SK-MEL-5 (cell line): ENCODE data around the gene CTSH. TPM values are rescaled to one million over a fixed set of nuclear protein-coding genes. Genes with fewer than 3 reads are reported as not detected.
"Not testable (repeated sequence)": the region's sequence is repeated elsewhere in the genome, so short reads cannot be mapped to it uniquely, and the experiment has no call there.

Experiments used
- DNase-seq: peaks from one replicate; pipeline ENCODE4 v3.0.0-alpha.2; 2016; ENCODE audit warnings: low read depth, low spot score
- in situ Hi-C: cut with HindIII; loops from 2 replicates; pipeline ENCODE4 v1.10.0; 2016; ENCODE audit warnings: low sequenced_read_pairs, high pct_unique_total_duplicates, low pct_unique_long_range_greater_than_20kb
- small RNA-seq, 2 experiments: library from RNA; depleted of rRNA; stranded (forward); fragments of <200 nt; gene quantifications; one replicate each; pipeline ENCODE3, GENCODE V24; 2014
- total RNA-seq: library from RNA; depleted of rRNA; stranded (reverse); fragments of >200 nt; shearing (Covaris generic); gene quantifications from 2 replicates; pipeline ENCODE4 v1.2.3, GENCODE V29; 2014; rRNA removed

CTSH gene
- total RNA-seq, 1 experiment from 2014 or later = 334 TPM

DNA sequence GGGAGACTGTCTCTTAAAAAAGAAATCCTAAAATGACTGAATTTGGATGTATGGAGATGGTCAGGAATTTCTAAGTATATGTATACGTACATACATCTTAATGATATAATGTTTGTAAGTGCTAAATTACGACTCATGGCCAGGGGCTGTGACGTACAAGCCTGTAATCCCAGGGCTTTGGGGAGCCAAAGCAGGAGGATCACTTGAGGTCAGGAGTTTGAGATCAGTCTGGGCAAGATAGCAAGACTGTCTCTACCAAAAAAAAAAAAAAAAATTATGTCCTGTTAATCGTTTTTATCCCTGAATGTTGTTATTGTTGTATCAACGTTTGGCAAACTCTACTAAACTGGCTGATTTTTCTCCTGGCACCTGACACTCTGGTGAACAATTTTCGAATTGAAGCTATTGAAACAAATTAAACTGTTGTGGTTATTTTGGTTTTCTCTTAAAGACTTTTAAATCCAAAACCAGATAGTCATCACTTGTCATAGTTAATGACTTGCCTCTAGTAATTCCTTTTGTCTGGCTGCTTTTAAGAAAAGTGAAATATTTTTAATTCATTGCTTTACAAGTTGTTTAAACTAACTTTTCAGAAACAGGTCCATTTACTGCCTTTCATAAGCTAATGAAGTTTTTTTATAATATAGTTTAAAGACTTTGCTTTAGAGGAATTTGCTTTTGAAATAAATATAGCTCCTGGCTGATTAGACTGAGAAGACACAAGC lies 65.2 kb downstream of the CTSH start:
- DNase-seq = peak; percentile 50
- in situ Hi-C loops = no loop called here

DNA sequence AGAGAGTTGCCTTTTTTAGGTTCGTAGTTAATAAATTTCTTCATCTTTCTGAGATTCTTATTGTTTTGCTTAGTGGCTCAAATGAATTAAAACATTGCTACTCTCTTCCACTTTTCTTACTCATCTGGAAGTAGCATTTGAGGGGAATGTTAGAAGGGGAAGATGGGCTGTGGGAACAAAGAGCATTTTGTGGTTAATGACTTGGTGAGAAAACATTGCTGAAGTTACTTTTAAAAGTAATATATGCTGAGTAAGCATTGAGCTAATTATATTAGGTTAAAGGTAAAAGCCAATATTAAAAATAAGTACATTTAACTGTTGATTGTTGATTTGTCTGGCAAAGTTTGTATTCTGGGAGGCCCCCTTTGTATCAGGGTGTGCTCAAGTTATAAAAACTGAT lies 66.5 kb downstream of the CTSH start:
- no peak for DNase-seq
- in situ Hi-C loops = no loop called here

DNA sequence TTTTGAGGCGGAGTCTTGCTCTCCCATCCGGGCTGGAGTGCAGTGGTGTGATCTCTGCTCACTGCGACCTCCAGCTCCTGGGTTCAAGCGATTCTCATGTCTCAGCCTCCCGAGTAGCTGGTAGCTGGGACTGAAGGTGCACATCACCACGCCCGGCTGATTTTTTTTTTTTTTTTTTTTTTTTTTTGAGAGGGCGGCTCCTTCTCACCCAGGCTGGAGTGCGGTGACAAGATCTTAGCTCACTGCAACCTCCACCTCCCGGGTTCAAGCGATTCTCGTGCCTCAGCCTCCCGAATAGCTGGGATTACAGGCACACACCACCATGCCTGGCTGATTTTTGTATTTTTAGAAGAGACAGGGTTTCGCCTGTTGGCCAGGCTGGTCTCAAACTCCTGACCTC lies 67.9 kb downstream of the CTSH start:
- DNase-seq, in situ Hi-C loops: not testable (repeated sequence)

DNA sequence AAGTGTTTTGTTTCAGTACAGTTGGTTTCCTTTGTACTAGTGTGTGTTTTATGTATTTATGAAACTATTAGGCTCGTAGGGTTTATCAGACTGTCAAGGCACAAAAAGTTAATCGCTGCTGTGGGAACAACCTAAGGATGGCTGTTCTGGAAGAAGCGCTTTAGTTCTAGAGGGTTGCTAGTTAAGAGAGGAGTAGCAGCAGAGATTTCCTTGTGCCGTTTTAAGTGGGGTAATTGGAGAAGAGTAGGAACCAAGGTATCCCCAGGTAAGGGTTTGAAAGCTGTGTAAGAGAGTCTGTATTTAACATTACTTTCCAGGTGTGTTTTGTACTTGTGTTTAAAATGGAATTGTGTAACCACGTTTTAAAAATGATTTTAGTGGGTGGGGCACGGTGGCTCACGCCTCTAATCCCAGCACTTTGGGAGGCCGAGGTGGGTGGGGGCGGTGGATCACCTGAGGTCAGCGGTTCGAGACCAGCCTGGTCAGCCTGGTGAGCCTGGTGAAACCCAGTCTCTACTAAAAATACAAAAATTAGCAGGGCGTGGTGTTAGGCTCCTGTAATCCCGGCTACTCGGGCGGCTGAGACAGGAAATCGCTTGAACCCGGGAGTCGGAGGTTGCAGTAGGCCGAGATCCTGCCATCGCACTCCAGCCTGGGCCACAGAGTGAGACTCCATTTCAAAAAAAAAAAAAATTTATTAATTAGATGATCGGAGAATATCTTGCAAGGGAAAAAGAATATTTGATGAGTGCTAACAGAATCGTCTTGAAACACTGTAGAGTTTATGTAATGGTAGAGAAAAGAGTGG lies 69.5 kb downstream of the CTSH start:
- peak; percentile 15 for DNase-seq
- in situ Hi-C loops = no loop called here

- DNase-seq = peak; percentile 97
- in situ Hi-C loops = no loop called here
Observed at GRCh38 chr15:78873793-78874765, 70.8 kb downstream of the CTSH start.

DNA sequence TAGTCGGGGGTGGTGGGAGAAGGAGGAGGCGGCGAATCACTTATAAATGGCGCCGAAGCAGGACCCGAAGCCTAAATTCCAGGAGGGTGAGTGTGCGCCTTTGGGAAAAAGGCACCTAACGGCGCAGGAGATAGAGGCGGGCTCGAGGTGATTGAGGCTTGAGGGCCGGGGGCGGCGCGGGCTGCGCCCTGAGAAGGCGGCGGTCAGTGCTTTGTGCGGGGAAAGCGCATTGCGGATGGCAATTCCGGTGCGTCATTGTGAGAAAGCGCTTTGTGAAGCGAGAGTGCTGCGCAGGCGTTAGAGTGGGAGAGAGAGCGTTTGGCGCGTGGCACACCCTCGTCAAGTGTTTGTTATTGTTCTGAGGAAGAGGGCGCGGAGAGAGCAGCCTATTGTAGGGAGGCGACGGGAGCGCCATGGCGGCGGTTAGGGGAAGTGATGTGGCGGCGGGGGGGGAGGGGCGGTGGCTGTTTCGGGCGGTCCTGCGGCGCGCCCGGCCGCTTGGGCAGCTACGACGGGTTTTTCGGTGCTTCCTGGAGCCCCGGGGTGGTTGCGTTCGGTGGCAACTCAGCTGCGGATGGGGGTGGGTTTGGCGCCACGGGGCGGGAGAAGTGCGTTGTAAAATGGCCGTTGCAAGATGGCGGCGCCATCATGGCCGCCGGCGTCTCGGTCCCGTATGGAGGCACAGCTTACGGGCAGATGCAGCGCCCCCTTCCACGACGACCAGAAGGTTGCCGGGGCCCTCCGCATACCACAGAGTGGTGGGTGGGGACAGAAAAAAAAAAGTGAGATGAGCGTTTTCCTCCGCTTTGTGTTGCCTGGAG lies 71.7 kb downstream of the CTSH start:
- DNase-seq = no peak
- in situ Hi-C loops = no loop called here

GRCh38 chr15:78872155-78872971 lies 72.5 kb downstream of the CTSH start, which contains the start of gene MORF4L1:
TSS of gene MORF4L1 (plus strand) at chr15:78872890. CDS start at chr15:78873018, 128 bp downstream.
- in situ Hi-C loops = no loop called here
- DNase-seq = peak; percentile 96

- DNase-seq, in situ Hi-C loops: not testable (repeated sequence)
Observed at GRCh38 chr15:78871483-78872127, 73.2 kb downstream of the CTSH start.

Small RNA genes within 50 kb of the gene (small RNA-seq; reads per million reads assigned to genes)
- 0 reads per million in 2 experiments for gene RNU6-415P

Other genes starting within 250 kb of the CTSH start
- gene ADAMTS7, start 133.6 kb downstream of the CTSH start, total RNA-seq = 1.3 and 2.0 TPM in 2 replicates
- 172 and 186 TPM in 2 replicates for gene MORF4L1, start 72.2 kb downstream of the CTSH start, total RNA-seq
- 0.37 and 0.45 TPM in 2 replicates for gene RASGRF1, start 145.7 kb upstream of the CTSH start, total RNA-seq